ENCODE results near the gene IRF6.

The IRF6 gene

DNA sequence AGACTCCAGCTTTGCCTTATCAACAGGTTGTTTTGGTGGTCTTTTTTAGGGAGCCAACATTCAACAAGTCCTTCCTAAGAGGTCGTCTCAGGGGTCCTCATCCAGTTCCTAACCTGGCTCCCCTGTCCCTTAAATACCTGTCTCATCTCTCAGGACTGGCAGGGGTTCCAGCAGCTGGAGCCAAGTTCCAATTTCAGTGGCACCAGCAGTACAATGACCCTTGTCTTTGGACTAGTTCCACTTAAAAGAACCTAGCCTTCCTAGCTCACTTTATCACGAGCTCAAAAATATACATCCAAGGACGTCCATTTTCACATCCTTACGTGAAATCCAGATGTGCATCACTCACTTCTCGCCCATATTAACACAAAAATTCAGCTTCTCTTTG is 68.8 kb downstream of the IRF6 start:
- H3K27me3 Mint-ChIP-seq = no peaks in the 10 kb centered on the region
- H3K27ac Mint-ChIP-seq = no peak overlapping the region
- H3K4me1 Mint-ChIP-seq = peaks cover 11% of the 10 kb centered on the region
- no peaks in the 10 kb centered on the region for H3K9me3 Mint-ChIP-seq
- DNase-seq = no peak
- CTCF ChIA-PET = interaction anchor here (1.1 to 2.6 kb wide), 6 partner anchors 9 to 160 kb away, joined by 3 to 8 read pairs (median 6); no protein-coding TSS in a partner anchor
- H3K4me3 Mint-ChIP-seq = no peak overlapping the region
- no peaks in the 10 kb centered on the region for H3K36me3 Mint-ChIP-seq

GRCh38 chr1:209736490-209737117 is 69.3 kb downstream of the IRF6 start:
- CTCF ChIA-PET = interaction anchor here (0.7 to 2.6 kb wide), 8 partner anchors 10 to 160 kb away, joined by 3 to 8 read pairs (median 5); no protein-coding TSS in a partner anchor
- no peak overlapping the region for H3K27ac Mint-ChIP-seq
- H3K4me3 Mint-ChIP-seq = no peak overlapping the region
- no peaks in the 10 kb centered on the region for H3K9me3 Mint-ChIP-seq
- peaks cover 6% of the 10 kb centered on the region for H3K4me1 Mint-ChIP-seq
- no peaks in the 10 kb centered on the region for H3K27me3 Mint-ChIP-seq
- no peak for DNase-seq
- H3K36me3 Mint-ChIP-seq = no peaks in the 10 kb centered on the region

Measured in activated naive CD4-positive, alpha-beta T cell treated with anti-CD3 and anti-CD28 coated beads, Interleukin-2, amount 10 ng/mL, durations not matched to agents 7 days and 5 days (primary cell).